Measurements from ENCODE around the gene JPH4.

The JPH4 gene

DNA sequence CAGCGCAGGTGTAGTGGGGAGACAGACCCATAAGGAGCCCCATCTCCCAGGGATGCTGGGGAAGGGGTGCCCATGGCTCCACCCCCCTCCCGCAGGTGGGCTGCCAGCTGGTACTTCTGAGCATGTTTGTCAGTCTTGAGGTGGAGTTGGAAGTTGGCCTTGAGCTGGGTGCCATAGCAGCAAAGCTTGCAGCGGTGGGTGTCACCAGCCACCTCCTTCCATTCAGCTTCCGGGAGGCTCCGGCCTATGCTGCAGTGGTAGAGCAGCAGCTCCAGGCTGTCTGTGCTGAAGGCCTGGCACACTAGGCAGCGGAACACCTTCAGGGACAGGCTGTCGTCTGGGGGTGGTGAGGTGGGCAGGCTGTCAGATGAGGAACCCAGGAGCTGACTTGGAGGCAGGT, 45.9 kb downstream of the JPH4 start:
- in situ Hi-C loops (cut with MboI; ENCODE audit: low sequenced_read_pairs): no loop called here

DNA sequence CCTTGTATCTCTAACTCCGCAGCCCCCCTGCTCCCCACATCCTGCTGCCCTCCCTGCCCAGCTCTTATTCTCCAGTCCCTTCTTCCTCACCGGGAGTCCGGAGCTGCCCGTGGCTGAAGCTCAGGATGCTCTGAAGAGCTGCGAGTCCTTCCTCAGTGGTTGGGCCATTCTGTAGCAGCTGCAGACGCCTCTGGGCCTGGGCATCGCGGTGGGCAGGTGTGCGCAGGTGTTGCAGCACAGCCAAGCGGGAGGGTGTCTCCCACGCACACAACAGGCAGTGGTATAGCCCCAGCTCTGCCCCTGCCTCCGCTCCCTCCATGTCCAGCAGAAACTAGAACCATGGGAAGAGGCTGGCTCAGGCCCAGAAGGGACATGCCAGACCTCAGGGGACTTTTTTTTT, 47.2 kb downstream of the JPH4 start:
- in situ Hi-C loops (cut with MboI; ENCODE audit: low sequenced_read_pairs): no loop called here

- in situ Hi-C loops (cut with MboI; ENCODE audit: low sequenced_read_pairs): no loop called here
These were observed 48.1 kb downstream of the JPH4 start for GRCh38 chr14:23530375-23531055.

DNA sequence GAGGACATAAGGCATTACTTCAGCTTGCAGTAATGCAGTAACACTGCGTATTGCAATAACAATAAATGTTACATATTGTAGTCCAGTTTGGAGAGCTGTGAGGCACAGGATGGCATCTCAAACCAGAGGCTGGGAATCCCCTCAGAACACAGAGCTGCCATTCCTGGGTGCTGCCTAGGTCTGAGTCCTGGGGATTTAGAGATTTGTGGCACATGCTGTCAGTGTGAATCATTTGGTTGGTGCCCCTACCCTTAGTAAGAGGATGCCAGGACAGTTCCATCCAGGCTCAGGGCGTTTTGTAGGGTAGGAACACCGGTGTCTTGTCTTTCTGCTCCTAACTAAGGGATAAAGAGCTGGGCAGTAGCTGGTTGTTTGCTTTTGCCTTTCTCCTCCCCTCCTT, 49.6 kb downstream of the JPH4 start:
- in situ Hi-C loops (cut with MboI; ENCODE audit: low sequenced_read_pairs): no loop called here

DNA sequence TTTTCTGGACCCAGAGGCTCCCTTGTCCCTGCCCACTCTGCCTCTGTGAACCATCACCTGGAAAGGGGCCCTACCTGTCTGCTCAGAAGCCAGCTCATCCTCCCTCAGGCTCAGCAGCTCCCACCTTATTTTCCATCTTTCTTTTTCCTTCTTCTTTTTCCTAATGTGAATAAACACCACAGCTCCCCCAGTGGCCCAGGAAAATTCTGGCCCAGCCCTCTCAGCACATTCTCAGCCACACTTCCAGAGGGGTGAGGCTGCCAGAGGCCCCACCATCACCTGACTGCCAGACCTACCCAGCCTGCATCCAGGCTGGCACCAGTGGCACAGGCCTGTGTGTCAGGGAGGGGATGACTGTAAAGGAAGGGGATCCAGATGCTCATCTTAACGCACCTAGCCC, 50.0 kb downstream of the JPH4 start:
- in situ Hi-C loops (cut with MboI; ENCODE audit: low sequenced_read_pairs): no loop called here

GRCh38 chr14:23525611-23526010, 53.0 kb downstream of the JPH4 start:
- in situ Hi-C loops (cut with MboI; ENCODE audit: low sequenced_read_pairs): no loop called here

- in situ Hi-C loops (cut with MboI; ENCODE audit: low sequenced_read_pairs): no loop called here
These were observed 53.6 kb downstream of the JPH4 start for GRCh38 chr14:23524954-23525353.

GRCh38 chr14:23523229-23524016, 55.2 kb downstream of the JPH4 start:
- in situ Hi-C loops (cut with MboI; ENCODE audit: low sequenced_read_pairs): no loop called here

GRCh38 chr14:23522643-23523198, 55.9 kb downstream of the JPH4 start:
- in situ Hi-C loops (cut with MboI; ENCODE audit: low sequenced_read_pairs): no loop called here

DNA sequence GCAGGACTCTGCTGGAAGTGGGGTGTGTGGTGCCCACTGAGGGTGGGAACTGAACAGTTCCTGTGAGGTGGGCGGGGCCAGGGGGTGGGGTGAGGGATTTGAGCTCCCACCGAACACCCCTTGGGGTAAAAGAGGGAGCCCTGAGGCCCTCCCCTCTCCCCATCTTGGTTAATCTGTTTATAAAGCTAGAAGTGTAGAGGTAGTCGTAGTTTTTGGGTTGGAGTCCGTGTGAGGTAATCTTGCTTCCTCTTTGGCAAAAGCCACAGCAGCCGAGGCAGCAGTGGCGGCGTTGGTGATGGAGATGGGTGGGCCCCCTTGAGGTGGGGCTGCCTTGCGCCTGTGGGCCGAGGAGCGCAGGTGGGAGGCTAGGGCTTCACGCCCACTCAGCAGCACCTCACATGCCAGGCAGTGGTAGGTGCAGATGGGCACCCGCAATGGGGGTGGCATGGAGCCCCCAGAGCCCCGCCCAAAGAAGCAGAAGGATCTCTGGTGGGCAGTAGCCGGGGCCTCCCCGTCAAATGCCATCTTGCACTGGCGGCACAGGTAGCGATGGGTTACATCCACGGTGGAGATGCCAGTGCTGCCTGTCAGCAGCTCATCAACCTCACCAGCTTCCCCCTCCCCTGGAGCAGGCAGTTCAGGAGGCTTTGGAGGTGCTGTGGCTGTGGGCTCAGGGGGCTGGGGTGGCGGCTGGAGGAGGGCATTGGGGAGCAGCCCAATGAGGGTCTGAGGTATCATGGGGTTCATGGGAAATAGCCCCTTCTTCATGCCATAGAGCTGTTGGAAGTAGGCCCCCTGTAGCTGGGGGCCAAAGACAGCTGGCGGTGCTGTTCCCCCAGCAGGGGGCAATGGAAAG, 56.6 kb downstream of the JPH4 start:
- in situ Hi-C loops (cut with MboI; ENCODE audit: low sequenced_read_pairs): no loop called here

DNA sequence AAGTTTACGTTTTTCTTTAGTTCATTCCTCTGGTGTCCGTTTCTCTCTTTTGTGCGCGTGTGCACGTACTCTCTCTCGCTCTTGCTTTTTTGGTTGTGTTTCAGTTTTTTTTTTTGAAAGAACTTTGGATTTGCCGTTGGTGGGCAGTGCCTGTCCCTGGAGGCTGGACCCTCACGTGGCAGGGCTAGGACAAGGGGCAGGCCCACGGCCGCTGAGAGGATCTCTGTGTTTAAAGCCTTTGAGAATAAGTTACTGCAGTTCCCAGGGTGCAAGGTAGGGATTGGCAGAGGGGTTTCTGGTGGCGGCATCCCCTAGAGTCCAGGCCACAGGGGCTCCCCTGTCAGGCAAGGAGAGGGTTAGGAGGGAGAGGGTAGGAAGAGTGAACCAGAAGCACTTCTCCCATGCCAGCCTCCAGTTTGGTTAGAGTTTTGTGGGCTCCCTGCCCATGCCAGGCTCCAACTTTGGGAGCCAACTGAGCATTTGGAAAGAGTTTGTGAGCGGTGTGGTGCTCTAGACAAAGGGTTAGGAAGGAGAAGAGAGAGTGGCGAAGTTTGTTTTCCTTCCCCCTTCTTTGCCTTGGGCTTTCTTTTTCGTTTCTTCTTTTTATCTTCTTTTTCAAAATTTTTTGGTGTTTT, 57.6 kb downstream of the JPH4 start:
- in situ Hi-C loops (cut with MboI; ENCODE audit: low sequenced_read_pairs): no loop called here

GRCh38 chr14:23518709-23519108, 59.9 kb downstream of the JPH4 start:
- in situ Hi-C loops (cut with MboI; ENCODE audit: low sequenced_read_pairs): no loop called here
